A549 (cell line): ENCODE results near the gene TNFRSF13B. TPM values are rescaled to one million over a fixed set of nuclear protein-coding genes. Genes with fewer than 3 reads are reported as not detected.

ENCODE experiments used
- ATAC-seq, 2 experiments: fragments of 200-7000 bp in 1 of 2; fragments of >200 bp in 1 of 2; cut with Nextera tagmentation in 1 of 2; cut with Tn5 transposase in 1 of 2; 3 replicates each; pipeline versions ENCODE4 v1.8.0 to v1.9.1; 2018 to 2020; ENCODE audit warnings: mild to moderate bottlenecking in 1 of 2, moderate library complexity in 1 of 2
- CTCF ChIA-PET: fragments of 300-600 bp; sonication (Branson Sonifier 250); formaldehyde crosslinking; extraction: SDS; loops from one replicate; lab custom pipeline; 2021; ENCODE audit warnings: antibody characterized with exemption, inconsistent platforms; lab: Yijun Ruan, JAX
- POLR2A ChIA-PET: fragments of 350-600 bp; formaldehyde crosslinking; extraction: SDS; loops from one replicate; lab custom pipeline; 2021; ENCODE audit warnings: antibody characterized with exemption, inconsistent platforms; lab: Yijun Ruan, JAX
- DNase-seq, 2 experiments: peaks; one replicate each; pipeline versions ENCODE4 v3.0.0 to v3.0.0-alpha.2; 2011 to 2016; ENCODE audit warnings: low read depth in 1 of 2, low spot score in 1 of 2
- FAIRE-seq: peaks from 2 replicates; lab custom pipeline; 2011; peaks lifted over from hg19 to GRCh38; lab: Jason Lieb, UNC
- H3K27ac ChIP-seq, 2 experiments: fragments of >200 bp; sonication (Bioruptor Twin); formaldehyde crosslinking; 3 replicates each; pipeline ENCODE4 v1.5.1; 2016 to 2017
- H3K4me1 ChIP-seq: fragments of >200 bp; sonication (Bioruptor Twin); formaldehyde crosslinking; 3 replicates; pipeline ENCODE4 v1.6.1; 2016
- H3K4me2 ChIP-seq: fragments of >200 bp; sonication (Bioruptor Twin); formaldehyde crosslinking; 3 replicates; pipeline ENCODE4 v1.6.1; 2016
- H3K4me3 ChIP-seq: fragments of >200 bp; sonication (Bioruptor Twin); formaldehyde crosslinking; 3 replicates; pipeline ENCODE4 v1.5.1; 2016
- H3K9me3 ChIP-seq: fragments of >200 bp; sonication (Bioruptor Twin); formaldehyde crosslinking; 3 replicates; pipeline ENCODE4 v1.6.1; 2016
- CBX8 ChIP-seq: fragments of 200-600 bp; sonication (generic); IDR thresholded peaks from 2 replicates; pipeline ENCODE4 v1.6.1; 2016
- CHD2 ChIP-seq: fragments of 150-350 bp; IDR thresholded peaks from 2 replicates; pipeline ENCODE4 v1.6.1; 2014; ENCODE audit warnings: low read length; ENCODE audit not compliant: partially characterized antibody
- ESRRA ChIP-seq: fragments of 150-350 bp; IDR thresholded peaks from 2 replicates; pipeline ENCODE4 v1.6.1; 2014; ENCODE audit warnings: mild to moderate bottlenecking, low read length, borderline replicate concordance
- FOSL2 ChIP-seq, 2 experiments: fragments of 450-650 bp in 1 of 2; fragments of >200 bp in 1 of 2; sonication (Bioruptor Twin) in 1 of 2; formaldehyde crosslinking; IDR thresholded peaks; 2 replicates each; pipeline versions ENCODE4 v1.5.0 to v1.6.1; 2016 to 2020; ENCODE audit warnings: mild to moderate bottlenecking in 1 of 2, moderate library complexity in 1 of 2
- FOXS1 ChIP-seq: fragments of 250-450 bp; sonication (Bioruptor Pico); IDR thresholded peaks from 2 replicates; pipeline ENCODE4 v1.5.0; 2020; ENCODE audit warnings: mild to moderate bottlenecking, moderate library complexity
- GATA3 ChIP-seq: IDR thresholded peaks from 2 replicates; pipeline ENCODE4 v1.6.1; 2012; ENCODE audit warnings: borderline replicate concordance
- HES2 ChIP-seq: fragments of >200 bp; sonication (Bioruptor Twin); formaldehyde crosslinking; IDR thresholded peaks from 2 replicates; pipeline ENCODE4 v1.6.1; 2016
- HEYL ChIP-seq: fragments of 250-450 bp; sonication (Bioruptor Pico); IDR thresholded peaks from 2 replicates; pipeline ENCODE4 v1.8.0; 2021; ENCODE audit warnings: mild to moderate bottlenecking, moderate library complexity
- HMGXB4 ChIP-seq: fragments of 250-450 bp; sonication (Bioruptor Pico); IDR thresholded peaks from 2 replicates; pipeline ENCODE4 v1.5.0; 2021; ENCODE audit warnings: mild to moderate bottlenecking, moderate library complexity, borderline replicate concordance
- HOXA7 ChIP-seq: fragments of 250-450 bp; sonication (Bioruptor Pico); IDR thresholded peaks from 2 replicates; pipeline ENCODE4 v1.5.0; 2020; ENCODE audit warnings: mild to moderate bottlenecking, moderate library complexity
- JUN ChIP-seq, 2 experiments: fragments of >200 bp; sonication (Bioruptor Twin); formaldehyde crosslinking; IDR thresholded peaks; 2 replicates in 1 of 2; 3 replicates in 1 of 2; pipeline ENCODE4 v1.6.1; 2016 to 2017
- KDM5A ChIP-seq: fragments of 200-600 bp; sonication (generic); IDR thresholded peaks from 2 replicates; pipeline ENCODE4 v1.6.1; 2016; ENCODE audit warnings: antibody characterized with exemption, mild to moderate bottlenecking
- MAFK ChIP-seq: fragments of 450-650 bp; IDR thresholded peaks from 2 replicates; pipeline ENCODE4 v1.6.1; 2014; ENCODE audit not compliant: partially characterized antibody
- MYC ChIP-seq: IDR thresholded peaks from 2 replicates; pipeline ENCODE4 v1.6.1; 2012; ENCODE audit warnings: mild to moderate bottlenecking, inconsistent platforms, low read length, improper control_type of control experiment, borderline replicate concordance
- NFE2L2 ChIP-seq: fragments of 150-350 bp; conservative IDR thresholded peaks from 2 replicates; pipeline ENCODE4 v1.6.1; 2014; ENCODE audit warnings: low read length
- PBX3 ChIP-seq: IDR thresholded peaks from 2 replicates; pipeline ENCODE4 v1.6.1; 2012
- PHF8 ChIP-seq: fragments of 200-600 bp; sonication (generic); IDR thresholded peaks from 2 replicates; pipeline ENCODE4 v1.6.1; 2016; ENCODE audit warnings: low read depth, mild to moderate bottlenecking, antibody characterized with exemption, moderate library complexity, borderline replicate concordance
- RAD21 ChIP-seq, 2 experiments: fragments of >200 bp in 1 of 2; sonication (Bioruptor Twin) in 1 of 2; formaldehyde crosslinking in 1 of 2; IDR thresholded peaks in 1 of 2; conservative IDR thresholded peaks in 1 of 2; 2 replicates in 1 of 2; 3 replicates in 1 of 2; pipeline ENCODE4 v1.6.1; 2012 to 2018; ENCODE audit warnings: inconsistent platforms in 1 of 2
- RFX5 ChIP-seq: fragments of 450-650 bp; IDR thresholded peaks from 2 replicates; pipeline ENCODE4 v1.7.1; 2014; ENCODE audit warnings: antibody characterized with exemption, mild to moderate bottlenecking, moderate library complexity
- SMC3 ChIP-seq: fragments of >200 bp; sonication (Bioruptor Twin); formaldehyde crosslinking; IDR thresholded peaks from 3 replicates; pipeline ENCODE4 v1.6.1; 2018; ENCODE audit warnings: inconsistent platforms
- SREBF2 ChIP-seq: fragments of 450-650 bp; IDR thresholded peaks from 2 replicates; pipeline ENCODE4 v1.6.1; 2014; ENCODE audit warnings: mild to moderate bottlenecking, moderate library complexity
- ZFP36 ChIP-seq: fragments of 450-650 bp; IDR thresholded peaks from 2 replicates; pipeline ENCODE4 v1.6.1; 2014; ENCODE audit warnings: borderline replicate concordance; ENCODE audit not compliant: partially characterized antibody
- WGBS: methylation state at CpG from one replicate; pipeline ENCODE4 v1.1.6; 2017; ENCODE audit errors: missing lambda C conversion rate; 5-methylcytosine and 5-hydroxymethylcytosine counted together
- polyA plus RNA-seq, 4 experiments: library from polyadenylated mRNA; depleted of rRNA in 3 of 4; stranded (reverse); fragments of >200 nt; fragmentation: RNase III in 1 of 4; extraction: RNeasy Plus Mini Kit Qiagen cat#74134 plus additional on column Dnase treatment in 1 of 4; gene quantifications; 2 replicates in 3 of 4; 3 replicates in 1 of 4; pipeline ENCODE4 v1.2.3, GENCODE V29; 2011 to 2017
- TF ChIP-seq, protein P1 (sequence below): fragments of 250-450 bp; sonication (Bioruptor Pico); IDR thresholded peaks from 2 replicates; pipeline ENCODE4 v1.5.0; 2020; ENCODE audit warnings: low read depth, mild to moderate bottlenecking, moderate library complexity
- TF ChIP-seq, protein P2 (sequence below): fragments of 450-650 bp; IDR thresholded peaks from 2 replicates; pipeline ENCODE4 v1.6.1; 2014; ENCODE audit warnings: antibody characterized with exemption
- TF ChIP-seq, protein P3 (sequence below): IDR thresholded peaks from 2 replicates; pipeline ENCODE4 v1.6.1; 2012
- TF ChIP-seq, protein P4 (sequence below): fragments of >200 bp; sonication (Bioruptor Twin); formaldehyde crosslinking; IDR thresholded peaks from 3 replicates; pipeline ENCODE4 v1.5.1; 2016

Gene TNFRSF13B
- polyA plus RNA-seq, 2 of the 4 experiments (the other 2 are of a cell fraction) = not detected

DNA sequence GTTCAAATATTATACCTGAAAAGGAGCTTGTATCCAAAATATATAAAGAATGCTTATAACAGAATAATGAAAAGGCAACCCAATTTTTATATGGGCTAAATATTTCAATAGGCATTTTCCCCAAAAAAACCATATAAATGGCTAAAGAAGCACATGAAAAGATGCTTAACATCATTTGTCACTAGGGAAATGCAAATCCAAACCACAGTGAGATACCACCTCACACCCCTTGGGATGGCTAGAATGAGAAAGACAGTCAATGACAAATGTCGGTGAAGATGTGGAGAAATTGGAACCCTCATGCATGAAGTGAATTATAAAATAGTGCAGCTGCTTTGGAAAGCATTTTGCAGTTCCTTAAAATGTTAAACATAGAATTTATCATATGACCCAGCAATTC lies 3.1 kb downstream of the TNFRSF13B start:
- H3K9me3 ChIP-seq = no peaks in the 10 kb centered on the region
- H3K4me2 ChIP-seq = no peak overlapping the region
- WGBS = 60% methylated on average over 1 of the region's 1 CpG
- no peak for DNase-seq
- no peak overlapping the region for H3K4me3 ChIP-seq
- FAIRE-seq = peak; percentile 18
- ChIA-PET POLR2A (no interaction called here), CTCF (interaction anchor here (1.0 to 1.2 kb wide), 3 partner anchors 22 to 82 kb away, joined by 3 read pairs; no protein-coding TSS in a partner anchor)
- H3K27ac ChIP-seq = no peak overlapping the region
- TF ChIP-seq, protein P1, sequence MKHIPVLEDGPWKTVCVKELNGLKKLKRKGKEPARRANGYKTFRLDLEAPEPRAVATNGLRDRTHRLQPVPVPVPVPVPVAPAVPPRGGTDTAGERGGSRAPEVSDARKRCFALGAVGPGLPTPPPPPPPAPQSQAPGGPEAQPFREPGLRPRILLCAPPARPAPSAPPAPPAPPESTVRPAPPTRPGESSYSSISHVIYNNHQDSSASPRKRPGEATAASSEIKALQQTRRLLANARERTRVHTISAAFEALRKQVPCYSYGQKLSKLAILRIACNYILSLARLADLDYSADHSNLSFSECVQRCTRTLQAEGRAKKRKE (CRISPR knock-in tag) = no peak
- no peak for TF ChIP-seq PBX3
- no peak for TF ChIP-seq PHF8
- no peak for TF ChIP-seq ESRRA
- TF ChIP-seq, protein P2, sequence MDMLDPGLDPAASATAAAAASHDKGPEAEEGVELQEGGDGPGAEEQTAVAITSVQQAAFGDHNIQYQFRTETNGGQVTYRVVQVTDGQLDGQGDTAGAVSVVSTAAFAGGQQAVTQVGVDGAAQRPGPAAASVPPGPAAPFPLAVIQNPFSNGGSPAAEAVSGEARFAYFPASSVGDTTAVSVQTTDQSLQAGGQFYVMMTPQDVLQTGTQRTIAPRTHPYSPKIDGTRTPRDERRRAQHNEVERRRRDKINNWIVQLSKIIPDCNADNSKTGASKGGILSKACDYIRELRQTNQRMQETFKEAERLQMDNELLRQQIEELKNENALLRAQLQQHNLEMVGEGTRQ = no peak
- TF ChIP-seq HEYL (CRISPR knock-in tag) = no peak
- TF ChIP-seq, protein P3, sequence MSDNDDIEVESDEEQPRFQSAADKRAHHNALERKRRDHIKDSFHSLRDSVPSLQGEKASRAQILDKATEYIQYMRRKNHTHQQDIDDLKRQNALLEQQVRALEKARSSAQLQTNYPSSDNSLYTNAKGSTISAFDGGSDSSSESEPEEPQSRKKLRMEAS = no peak
- H3K4me1 ChIP-seq = 0 out of 3 replicates have a peak, but pooled peaks cover 3% of the 10 kb centered on the region
- ATAC-seq = no peak

GRCh38 chr17:16962804-16963203 lies 9.1 kb downstream of the TNFRSF13B start:
- peak; percentile 38 to 64 for DNase-seq
- Histone ChIP-seq H3K27ac (no peak overlapping the region), H3K4me2 (peak overlapping the region; percentile 19; the same call in 1 of the 3 replicates), H3K4me1 (peaks cover 8% of the 10 kb centered on the region; the same call in 1 of the 3 replicates), H3K9me3 (peaks cover 11% of the 10 kb centered on the region; the same call in 2 of the 3 replicates), H3K4me3 (no peak overlapping the region)
- FAIRE-seq = no peak
- ATAC-seq = peak; percentile 95 to 96
- POLR2A ChIA-PET = no interaction called here
- WGBS = 14% methylated on average over 7 of the region's 7 CpGs
- CTCF ChIA-PET = interaction anchor here (0.9 to 1.3 kb wide), 4 partner anchors 8 to 27 kb away, joined by 3 read pairs; no protein-coding TSS in a partner anchor
- TF ChIP-seq MAFK = no peak
- TF ChIP-seq RFX5 = no peak
- TF ChIP-seq PHF8 = no peak
- no peak for TF ChIP-seq GATA3
- TF ChIP-seq RAD21 (conservative IDR thresholded peaks at IDR 0.05 in 1 of 2, IDR thresholded peaks at IDR 0.05 in 1 of 2) = peak in 1 of 2 experiments; percentile 38; a peak in 3 of 5 replicates
- no peak for TF ChIP-seq SREBF2
- no peak for TF ChIP-seq FOXS1
- TF ChIP-seq, protein P1 (CRISPR knock-in tag) = no peak
- no peak for TF ChIP-seq FOSL2 (IDR thresholded peaks at IDR 0.05)
- TF ChIP-seq FOSL2 (CRISPR knock-in tag; IDR thresholded peaks at IDR 0.05) = peak; percentile 30
- TF ChIP-seq, protein P2 = no peak
- no peak for TF ChIP-seq ZFP36
- TF ChIP-seq HOXA7 (CRISPR knock-in tag) = no peak
- TF ChIP-seq CBX8 = no peak
- no peak for TF ChIP-seq HES2
- no peak for TF ChIP-seq MYC
- no peak for TF ChIP-seq HMGXB4 (CRISPR knock-in tag)
- TF ChIP-seq, protein P3 = no peak
- TF ChIP-seq, protein P4, sequence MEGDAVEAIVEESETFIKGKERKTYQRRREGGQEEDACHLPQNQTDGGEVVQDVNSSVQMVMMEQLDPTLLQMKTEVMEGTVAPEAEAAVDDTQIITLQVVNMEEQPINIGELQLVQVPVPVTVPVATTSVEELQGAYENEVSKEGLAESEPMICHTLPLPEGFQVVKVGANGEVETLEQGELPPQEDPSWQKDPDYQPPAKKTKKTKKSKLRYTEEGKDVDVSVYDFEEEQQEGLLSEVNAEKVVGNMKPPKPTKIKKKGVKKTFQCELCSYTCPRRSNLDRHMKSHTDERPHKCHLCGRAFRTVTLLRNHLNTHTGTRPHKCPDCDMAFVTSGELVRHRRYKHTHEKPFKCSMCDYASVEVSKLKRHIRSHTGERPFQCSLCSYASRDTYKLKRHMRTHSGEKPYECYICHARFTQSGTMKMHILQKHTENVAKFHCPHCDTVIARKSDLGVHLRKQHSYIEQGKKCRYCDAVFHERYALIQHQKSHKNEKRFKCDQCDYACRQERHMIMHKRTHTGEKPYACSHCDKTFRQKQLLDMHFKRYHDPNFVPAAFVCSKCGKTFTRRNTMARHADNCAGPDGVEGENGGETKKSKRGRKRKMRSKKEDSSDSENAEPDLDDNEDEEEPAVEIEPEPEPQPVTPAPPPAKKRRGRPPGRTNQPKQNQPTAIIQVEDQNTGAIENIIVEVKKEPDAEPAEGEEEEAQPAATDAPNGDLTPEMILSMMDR = peak; percentile 24
- no peak for TF ChIP-seq NFE2L2
- TF ChIP-seq SMC3 = 0 out of 3 replicates have a peak, but pooled peaks have one; percentile 21
- TF ChIP-seq CHD2 = no peak
- no peak for TF ChIP-seq JUN (IDR thresholded peaks at IDR 0.05)
- TF ChIP-seq KDM5A = no peak
